ENCODE data around the gene OR10C1. TPM values are rescaled to one million over a fixed set of nuclear protein-coding genes. Genes with fewer than 3 reads are reported as not detected.

OR10C1 gene
- total RNA-seq, 1 experiment from 2014 or later, result not detected

- Histone ChIP-seq H3K9ac (ENCODE audit: low read length) (no peak overlapping the region), H3K36me3 (ENCODE audit: control insufficient read depth in 1 of 2, insufficient read depth in 2 of 2, low read length in 2 of 2) (no peaks in the 10 kb centered on the region), H3K79me2 (ENCODE audit: insufficient read depth, low read length) (no peaks in the 10 kb centered on the region), H3K9me2 (ENCODE audit: insufficient read depth) (no peaks in the 10 kb centered on the region), H3K4me1 (ENCODE audit: control insufficient read depth in 1 of 2, insufficient read depth in 2 of 2, low read length in 2 of 2) (0 out of 4 replicates have a peak, but pooled peaks cover 0 to 3% of the 10 kb centered on the region in 2 experiments), H3K27ac (ENCODE audit: low read depth, low read length) (no peak overlapping the region), H4K20me1 (ENCODE audit: insufficient read depth) (no peaks in the 10 kb centered on the region), H3K27me3 (ENCODE audit: insufficient read depth, low read length) (no peaks in the 10 kb centered on the region), H2AFZ (ENCODE audit: low read depth, low read length, poor library complexity, severe bottlenecking) (no peak overlapping the region), H3K9me3 (ENCODE audit: control insufficient read depth in 1 of 2, insufficient read depth in 1 of 2, low read depth in 1 of 2, low read length in 2 of 2) (no peaks in the 10 kb centered on the region), H3K4me3 (replicated peaks in 1 of 2; ENCODE audit: low read depth in 1 of 2, low read length in 2 of 2) (no peak overlapping the region), H3K4me2 (ENCODE audit: low read length) (no peak overlapping the region)
- no peak for DNase-seq (ENCODE audit: low read depth, low spot score)
- ChIA-PET POLR2A (no interaction called here), CTCF (no interaction called here), RAD21 (ENCODE audit: low non-redundant PET in 1 of 2, low total read pairs in 2 of 2, uncharacterized antibody in 2 of 2, unreplicated experiment in 2 of 2) (no interaction called here)
- no TSS peak for BruUV-seq (replicated peaks)
- TF ChIP-seq YY1 (IDR thresholded peaks at IDR 0.05; ENCODE audit: extremely low read depth, insufficient replicate concordance, low read depth, low read length), result no peak
- TF ChIP-seq CTCF (IDR thresholded peaks at IDR 0.05 in 2 of 3, conservative IDR thresholded peaks at IDR 0.05 in 1 of 3; ENCODE audit: borderline replicate concordance in 1 of 3, insufficient read depth in 1 of 3, low read depth in 2 of 3, low read length in 2 of 3), result no peak
- TF ChIP-seq ZFX (IDR thresholded peaks at IDR 0.05), result no peak
- no peak for TF ChIP-seq TCF7L2 (IDR thresholded peaks at IDR 0.05; ENCODE audit: borderline replicate concordance, extremely low read depth, insufficient read depth, insufficient read length)
- no peak for TF ChIP-seq JUND (IDR thresholded peaks at IDR 0.05)
- TF ChIP-seq FOSL1 (IDR thresholded peaks at IDR 0.05; ENCODE audit: low read depth), result no peak
- TF ChIP-seq SP1 (IDR thresholded peaks at IDR 0.05; ENCODE audit: low read depth), result no peak
- no peak for TF ChIP-seq RAD21 (IDR thresholded peaks at IDR 0.05; ENCODE audit: low read depth)
- no peak for TF ChIP-seq ZNF274 (IDR thresholded peaks at IDR 0.05; ENCODE audit: low read depth, low read length)
- no peak for TF ChIP-seq REST (IDR thresholded peaks at IDR 0.05; ENCODE audit: low read depth)
- TF ChIP-seq ATF3 (IDR thresholded peaks at IDR 0.05), result no peak
- intact Hi-C loops (cut with micrococcal nuclease), result no loop called here
- ATAC-seq, result no peak
Observed at GRCh38 chr6:29465279-29465678, 26.2 kb downstream of the OR10C1 start.
